ENCODE results near the gene ADCYAP1R1.

DNA sequence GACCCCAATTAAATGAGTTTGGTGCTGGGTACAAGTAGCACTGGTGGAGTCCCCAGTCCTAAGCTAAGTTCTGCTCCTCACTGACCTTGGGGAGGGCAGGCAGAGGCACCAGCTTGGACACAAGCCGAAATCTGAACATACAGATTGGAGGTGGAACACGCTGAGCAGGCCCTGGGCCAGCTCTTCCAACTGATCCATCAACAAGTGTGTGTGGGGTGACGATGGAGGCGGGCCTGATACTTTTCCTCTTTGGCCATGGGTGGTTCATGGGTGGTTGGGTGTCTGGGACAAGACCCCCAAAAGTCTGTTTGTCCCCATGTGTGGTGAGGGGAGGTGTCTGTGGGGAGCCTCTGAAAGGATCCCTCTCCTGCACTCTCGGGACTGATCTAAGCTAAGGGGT is 1.9 kb downstream of the ADCYAP1R1 start:
- no peak for TF ChIP-seq EZH2 (IDR thresholded peaks at IDR 0.05; ENCODE audit: borderline replicate concordance, insufficient read depth, low read length, poor library complexity, severe bottlenecking)
- no peak for TF ChIP-seq TAF1 (IDR thresholded peaks at IDR 0.05; ENCODE audit: low read depth)
- TF ChIP-seq RAD21 (conservative IDR thresholded peaks at IDR 0.05): no peak
- TF ChIP-seq, protein P1, sequence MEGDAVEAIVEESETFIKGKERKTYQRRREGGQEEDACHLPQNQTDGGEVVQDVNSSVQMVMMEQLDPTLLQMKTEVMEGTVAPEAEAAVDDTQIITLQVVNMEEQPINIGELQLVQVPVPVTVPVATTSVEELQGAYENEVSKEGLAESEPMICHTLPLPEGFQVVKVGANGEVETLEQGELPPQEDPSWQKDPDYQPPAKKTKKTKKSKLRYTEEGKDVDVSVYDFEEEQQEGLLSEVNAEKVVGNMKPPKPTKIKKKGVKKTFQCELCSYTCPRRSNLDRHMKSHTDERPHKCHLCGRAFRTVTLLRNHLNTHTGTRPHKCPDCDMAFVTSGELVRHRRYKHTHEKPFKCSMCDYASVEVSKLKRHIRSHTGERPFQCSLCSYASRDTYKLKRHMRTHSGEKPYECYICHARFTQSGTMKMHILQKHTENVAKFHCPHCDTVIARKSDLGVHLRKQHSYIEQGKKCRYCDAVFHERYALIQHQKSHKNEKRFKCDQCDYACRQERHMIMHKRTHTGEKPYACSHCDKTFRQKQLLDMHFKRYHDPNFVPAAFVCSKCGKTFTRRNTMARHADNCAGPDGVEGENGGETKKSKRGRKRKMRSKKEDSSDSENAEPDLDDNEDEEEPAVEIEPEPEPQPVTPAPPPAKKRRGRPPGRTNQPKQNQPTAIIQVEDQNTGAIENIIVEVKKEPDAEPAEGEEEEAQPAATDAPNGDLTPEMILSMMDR (IDR thresholded peaks at IDR 0.05; ENCODE audit: poor library complexity, severe bottlenecking): no peak
- TF ChIP-seq, protein P2, sequence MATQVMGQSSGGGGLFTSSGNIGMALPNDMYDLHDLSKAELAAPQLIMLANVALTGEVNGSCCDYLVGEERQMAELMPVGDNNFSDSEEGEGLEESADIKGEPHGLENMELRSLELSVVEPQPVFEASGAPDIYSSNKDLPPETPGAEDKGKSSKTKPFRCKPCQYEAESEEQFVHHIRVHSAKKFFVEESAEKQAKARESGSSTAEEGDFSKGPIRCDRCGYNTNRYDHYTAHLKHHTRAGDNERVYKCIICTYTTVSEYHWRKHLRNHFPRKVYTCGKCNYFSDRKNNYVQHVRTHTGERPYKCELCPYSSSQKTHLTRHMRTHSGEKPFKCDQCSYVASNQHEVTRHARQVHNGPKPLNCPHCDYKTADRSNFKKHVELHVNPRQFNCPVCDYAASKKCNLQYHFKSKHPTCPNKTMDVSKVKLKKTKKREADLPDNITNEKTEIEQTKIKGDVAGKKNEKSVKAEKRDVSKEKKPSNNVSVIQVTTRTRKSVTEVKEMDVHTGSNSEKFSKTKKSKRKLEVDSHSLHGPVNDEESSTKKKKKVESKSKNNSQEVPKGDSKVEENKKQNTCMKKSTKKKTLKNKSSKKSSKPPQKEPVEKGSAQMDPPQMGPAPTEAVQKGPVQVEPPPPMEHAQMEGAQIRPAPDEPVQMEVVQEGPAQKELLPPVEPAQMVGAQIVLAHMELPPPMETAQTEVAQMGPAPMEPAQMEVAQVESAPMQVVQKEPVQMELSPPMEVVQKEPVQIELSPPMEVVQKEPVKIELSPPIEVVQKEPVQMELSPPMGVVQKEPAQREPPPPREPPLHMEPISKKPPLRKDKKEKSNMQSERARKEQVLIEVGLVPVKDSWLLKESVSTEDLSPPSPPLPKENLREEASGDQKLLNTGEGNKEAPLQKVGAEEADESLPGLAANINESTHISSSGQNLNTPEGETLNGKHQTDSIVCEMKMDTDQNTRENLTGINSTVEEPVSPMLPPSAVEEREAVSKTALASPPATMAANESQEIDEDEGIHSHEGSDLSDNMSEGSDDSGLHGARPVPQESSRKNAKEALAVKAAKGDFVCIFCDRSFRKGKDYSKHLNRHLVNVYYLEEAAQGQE (IDR thresholded peaks at IDR 0.05; ENCODE audit: borderline replicate concordance): no peak
- TF ChIP-seq EP300 (conservative IDR thresholded peaks at IDR 0.05; ENCODE audit: poor library complexity, severe bottlenecking): no peak
- no peak for TF ChIP-seq POLR2AphosphoS5 (IDR thresholded peaks at IDR 0.05)

All from neural cell (in vitro differentiated cells).